Measurements from ENCODE around the gene DRD4. TPM values are rescaled to one million over a fixed set of nuclear protein-coding genes. Genes with fewer than 3 reads are reported as not detected.

The DRD4 gene
- total and polyA plus RNA-seq, 2 donors (not counting 1 experiment from before 2014, with no cell fraction given) = not detected

- WGBS (ENCODE audit: insufficient coverage) = 94% methylated on average over 25 of the region's 29 CpGs
- Histone ChIP-seq H4K20me1 (ENCODE audit: control insufficient read depth, insufficient read depth, low read length, poor library complexity, severe bottlenecking) (peaks cover 53% of the 10 kb centered on the region), H3K4me3 (ENCODE audit: control extremely low read depth in 1 of 5, extremely low read depth in 1 of 5, insufficient read depth in 1 of 5, low read depth in 2 of 5, low read length in 4 of 5) (no peak overlapping the region), H3K27ac (ENCODE audit: low read length in 2 of 2) (no peak overlapping the region), H3K9ac (ENCODE audit: low read length) (no peak overlapping the region), H3K27me3 (replicated peaks in 1 of 4; ENCODE audit: control extremely low read depth in 1 of 4, control insufficient read depth in 3 of 4, insufficient read depth in 4 of 4, low read length in 3 of 4) (no peaks in the 10 kb centered on the region), H3K9me3 (ENCODE audit: control extremely low read depth in 1 of 3, control insufficient read depth in 2 of 3, insufficient read depth in 1 of 3, low read length in 2 of 3) (no peaks in the 10 kb centered on the region), H2AFZ (ENCODE audit: insufficient read depth, low read depth, low read length, poor library complexity, severe bottlenecking) (no peak overlapping the region), H3K4me1 (ENCODE audit: control insufficient read depth in 2 of 2, insufficient read depth in 2 of 2, low read length in 2 of 2) (no peaks in the 10 kb centered on the region), H3K36me3 (replicated peaks in 1 of 2; ENCODE audit: control extremely low read depth in 1 of 2, control insufficient read depth in 1 of 2, extremely low read depth in 1 of 2, insufficient read depth in 2 of 2, low read length in 1 of 2) (peaks cover 0 to 72% of the 10 kb centered on the region in 2 experiments), H3K4me2 (replicated peaks; ENCODE audit: low read depth, low read length, poor library complexity, severe bottlenecking) (no peak overlapping the region), H3K79me2 (ENCODE audit: control insufficient read depth, insufficient read depth, low read length) (peaks cover 39% of the 10 kb centered on the region)
- Mint-ChIP-seq H3K4me1 (no peaks in the 10 kb centered on the region), H3K4me3 (no peak overlapping the region), H3K27ac (no peak overlapping the region), H3K9me3 (ENCODE audit: insufficient read depth) (no peaks in the 10 kb centered on the region), H3K27me3 (no peaks in the 10 kb centered on the region)
- intact Hi-C loops (cut with micrococcal nuclease) = no loop called here
- POLR2A ChIA-PET = no interaction called here
- TF ChIP-seq CTCF (IDR thresholded peaks at IDR 0.05) (no peak), EZH2 (IDR thresholded peaks at IDR 0.05; ENCODE audit: borderline replicate concordance, insufficient read depth, low read depth, low read length, poor library complexity, severe bottlenecking) (no peak)
- DNase-seq (no peak), ATAC-seq (ENCODE audit: low read depth) (no peak)
- CTCF ChIA-PET = no interaction called here
These were observed 39.8 kb upstream of the DRD4 start for GRCh38 chr11:597166-597725.

- no peak overlapping the region for H2AFZ ChIP-seq (ENCODE audit: insufficient read depth, low read depth, low read length, poor library complexity, severe bottlenecking)
- no peak overlapping the region for H3K4me2 ChIP-seq (replicated peaks; ENCODE audit: low read depth, low read length, poor library complexity, severe bottlenecking)
- H3K9me3 ChIP-seq (ENCODE audit: control extremely low read depth in 1 of 3, control insufficient read depth in 2 of 3, insufficient read depth in 1 of 3, low read length in 2 of 3) = no peaks in the 10 kb centered on the region
- ChIA-PET CTCF (no interaction called here), POLR2A (no interaction called here)
- Mint-ChIP-seq H3K4me3 (no peak overlapping the region), H3K27ac (no peak overlapping the region), H3K9me3 (ENCODE audit: insufficient read depth) (no peaks in the 10 kb centered on the region), H3K27me3 (no peaks in the 10 kb centered on the region), H3K4me1 (no peaks in the 10 kb centered on the region)
- intact Hi-C loops (cut with micrococcal nuclease) = no loop called here
- no peak for TF ChIP-seq CTCF (IDR thresholded peaks at IDR 0.05)
- H3K9ac ChIP-seq (ENCODE audit: low read length) = no peak overlapping the region
- peaks cover 54% of the 10 kb centered on the region for H4K20me1 ChIP-seq (ENCODE audit: control insufficient read depth, insufficient read depth, low read length, poor library complexity, severe bottlenecking)
- H3K79me2 ChIP-seq (ENCODE audit: control insufficient read depth, insufficient read depth, low read length) = peaks cover 39% of the 10 kb centered on the region
- no peaks in the 10 kb centered on the region for H3K27me3 ChIP-seq (replicated peaks in 1 of 4; ENCODE audit: control extremely low read depth in 1 of 4, control insufficient read depth in 3 of 4, insufficient read depth in 4 of 4, low read length in 3 of 4)
- peaks cover 0 to 70% of the 10 kb centered on the region in 2 experiments for H3K36me3 ChIP-seq (replicated peaks in 1 of 2; ENCODE audit: control extremely low read depth in 1 of 2, control insufficient read depth in 1 of 2, extremely low read depth in 1 of 2, insufficient read depth in 2 of 2, low read length in 1 of 2)
- no peak for ATAC-seq (ENCODE audit: low read depth)
- no peak overlapping the region for H3K4me3 ChIP-seq (ENCODE audit: control extremely low read depth in 1 of 5, extremely low read depth in 1 of 5, insufficient read depth in 1 of 5, low read depth in 2 of 5, low read length in 4 of 5)
- no peaks in the 10 kb centered on the region for H3K4me1 ChIP-seq (ENCODE audit: control insufficient read depth in 2 of 2, insufficient read depth in 2 of 2, low read length in 2 of 2)
- no peak for DNase-seq
- WGBS (ENCODE audit: insufficient coverage) = 92% methylated on average over 30 of the region's 30 CpGs
- no peak overlapping the region for H3K27ac ChIP-seq (ENCODE audit: low read length in 2 of 2)
These were observed 38.9 kb upstream of the DRD4 start for GRCh38 chr11:598005-598680.

Measured in B cell (primary cell).